MCF 10A (cell line): ENCODE data around the gene TMEM163. TPM values are rescaled to one million over a fixed set of nuclear protein-coding genes. Genes with fewer than 3 reads are reported as not detected.

Experiments
- BruUV-seq: library from RNA; stranded (reverse); fragments of 400-500 nt; replicated peaks from 2 replicates; lab custom pipeline; 2021; lab: Mats Ljungman, UMichigan
- CTCF ChIA-PET: fragments of 300-600 bp; sonication (Branson Sonifier 250); formaldehyde crosslinking; extraction: SDS; loops from one replicate; lab custom pipeline; 2021; ENCODE audit warnings: antibody characterized with exemption, inconsistent platforms; lab: Yijun Ruan, JAX
- POLR2A ChIA-PET: fragments of 300-600, 350-650 bp; sonication (Branson Sonifier 250); formaldehyde crosslinking; extraction: SDS; loops from one replicate; lab custom pipeline; 2020; ENCODE audit warnings: antibody characterized with exemption, inconsistent platforms; lab: Yijun Ruan, JAX
- DNase-seq: peaks from one replicate; pipeline ENCODE4 v3.0.0-alpha.2; 2018; ENCODE audit not compliant: unreplicated experiment
- H3K27ac Mint-ChIP-seq: one replicate; pipeline ENCODE4 v1.8.0; 2022; ENCODE audit warnings: mild to moderate bottlenecking, low read depth, mixed read lengths; ENCODE audit not compliant: unreplicated experiment
- H3K27me3 Mint-ChIP-seq: one replicate; pipeline ENCODE4 v1.8.0; 2022; ENCODE audit warnings: mixed read lengths; ENCODE audit not compliant: insufficient read depth, unreplicated experiment
- H3K36me3 Mint-ChIP-seq: one replicate; pipeline ENCODE4 v1.8.0; 2022; ENCODE audit warnings: mild to moderate bottlenecking, moderate library complexity, mixed read lengths; ENCODE audit not compliant: insufficient read depth, unreplicated experiment
- H3K4me1 Mint-ChIP-seq: one replicate; pipeline ENCODE4 v1.8.0; 2022; ENCODE audit warnings: mixed read lengths; ENCODE audit not compliant: insufficient read depth, unreplicated experiment
- H3K4me3 Mint-ChIP-seq: one replicate; pipeline ENCODE4 v1.8.0; 2022; ENCODE audit warnings: mild to moderate bottlenecking, moderate library complexity, mixed read lengths; ENCODE audit not compliant: unreplicated experiment
- H3K9me3 Mint-ChIP-seq: one replicate; pipeline ENCODE4 v1.8.0; 2022; ENCODE audit warnings: mixed read lengths; ENCODE audit not compliant: unreplicated experiment
- CTCF ChIP-seq: fragments of 200-600 bp; IDR thresholded peaks from one replicate; pipeline ENCODE4 v1.8.0; 2022; ENCODE audit warnings: antibody characterized with exemption, mild to moderate bottlenecking; ENCODE audit not compliant: unreplicated experiment
- intact Hi-C: fragments of 100-400 bp; cut with micrococcal nuclease; formaldehyde crosslinking; loops from 2 replicates; pipeline ENCODE4 v1.14.1; 2022
- total RNA-seq: library from RNA; stranded (reverse); gene quantifications from 2 replicates; pipeline ENCODE4 v1.2.3, GENCODE V29; 2022

The TMEM163 gene
- total RNA-seq, 1 experiment from 2014 or later: not detected

- Mint-ChIP-seq H3K4me1 (peaks cover 62% of the 10 kb centered on the region), H3K9me3 (no peaks in the 10 kb centered on the region), H3K4me3 (peak overlapping the region; percentile 37), H3K27ac (peak overlapping the region; percentile 75), H3K27me3 (no peaks in the 10 kb centered on the region), H3K36me3 (no peaks in the 10 kb centered on the region)
- CTCF ChIA-PET: interaction anchor here (0.8 to 2.7 kb wide), 11 partner anchors 11 to 597 kb away, joined by 3 to 12 read pairs (median 4); no protein-coding TSS in a partner anchor
- intact Hi-C loops: no loop called here
- POLR2A ChIA-PET: interaction anchor here (0.6 to 3.1 kb wide), 10 partner anchors 8 to 1435 kb away, joined by 3 to 19 read pairs (median 4); partner anchors contain the start of gene CCNT2
- TF ChIP-seq CTCF: no peak
- DNase-seq: no peak
- no TSS peak for BruUV-seq
These were observed 312.1 kb downstream of the TMEM163 start for GRCh38 chr2:134406736-134407135.

GRCh38 chr2:134406311-134406710, 312.5 kb downstream of the TMEM163 start:
- Mint-ChIP-seq H3K4me1 (peaks cover 65% of the 10 kb centered on the region), H3K27me3 (no peaks in the 10 kb centered on the region), H3K36me3 (no peaks in the 10 kb centered on the region), H3K9me3 (no peaks in the 10 kb centered on the region), H3K4me3 (peak overlapping the region; percentile 37), H3K27ac (peak overlapping the region; percentile 75)
- intact Hi-C loops: no loop called here
- POLR2A ChIA-PET: interaction anchor here (0.6 to 3.1 kb wide), 11 partner anchors 8 to 1435 kb away, joined by 3 to 19 read pairs (median 4); partner anchors contain the start of gene CCNT2
- CTCF ChIA-PET: interaction anchor here (0.6 to 2.7 kb wide), 12 partner anchors 11 to 598 kb away, joined by 3 to 12 read pairs (median 4); no protein-coding TSS in a partner anchor
- no peak for TF ChIP-seq CTCF
- no TSS peak for BruUV-seq
- DNase-seq: peak; percentile 82

Other genes starting within 250 kb of the TMEM163 start
- not detected in 2 replicates for gene ACMSD, start 119.6 kb upstream of the TMEM163 start, total RNA-seq
- 38.8 and 39.3 TPM in 2 replicates for gene CCNT2, start 199.8 kb upstream of the TMEM163 start, total RNA-seq